ENCODE results near the gene LIG4.
"Not testable (repeated sequence)": the region's sequence is repeated elsewhere in the genome, so short reads cannot be mapped to it uniquely, and the experiment has no call there.

DNA sequence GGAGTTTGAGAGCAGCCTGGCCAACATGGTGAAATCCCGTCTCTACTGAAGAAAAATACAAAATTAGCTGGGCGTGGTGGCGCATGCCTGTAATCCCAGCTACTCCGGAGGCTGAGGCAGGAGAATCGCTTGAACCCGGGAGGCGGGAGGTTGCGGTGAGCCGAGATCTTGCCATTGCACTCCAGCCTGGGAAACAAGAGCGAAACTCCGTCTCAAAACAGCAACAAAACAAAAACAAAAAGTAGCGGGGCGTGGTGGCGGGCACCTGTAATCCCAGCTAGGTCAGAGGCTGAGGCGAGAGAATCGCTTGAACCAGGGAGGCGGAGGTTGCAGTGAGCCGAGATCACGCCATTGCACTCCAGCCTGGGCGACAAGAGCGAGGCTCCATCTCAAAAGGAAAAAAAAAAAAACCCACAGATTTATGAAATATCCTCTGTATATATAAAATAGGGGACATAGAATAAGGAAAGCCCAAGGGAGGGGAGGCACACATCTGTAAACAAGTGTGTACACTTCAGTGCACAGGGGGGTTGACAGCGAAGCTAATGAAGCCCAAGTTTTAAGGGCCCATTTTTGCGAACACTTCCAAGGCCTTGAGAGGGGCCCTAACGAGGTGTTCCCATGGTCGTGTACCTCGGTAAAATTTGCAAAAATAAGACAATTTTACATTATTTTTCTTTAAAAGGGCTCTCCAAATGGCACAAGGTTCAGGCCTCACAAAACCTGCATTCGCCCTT lies 2.1 kb upstream of the LIG4 start:
- TF ChIP-seq EZH2 (IDR thresholded peaks at IDR 0.05; ENCODE audit: insufficient read depth, poor library complexity, severe bottlenecking); EZH2phosphoT487 (IDR thresholded peaks at IDR 0.05; ENCODE audit: insufficient read depth, low read depth): not testable (repeated sequence)

Data from GM23248 (cell line).